ENCODE measurements around the gene GJA10.

The GJA10 gene

GRCh38 chr6:89916136-89916920 is 22.1 kb downstream of the GJA10 start:
- no peak for DNase-seq (ENCODE audit: low read depth, low spot score)
- no peak overlapping the region for H3K27ac ChIP-seq

DNA sequence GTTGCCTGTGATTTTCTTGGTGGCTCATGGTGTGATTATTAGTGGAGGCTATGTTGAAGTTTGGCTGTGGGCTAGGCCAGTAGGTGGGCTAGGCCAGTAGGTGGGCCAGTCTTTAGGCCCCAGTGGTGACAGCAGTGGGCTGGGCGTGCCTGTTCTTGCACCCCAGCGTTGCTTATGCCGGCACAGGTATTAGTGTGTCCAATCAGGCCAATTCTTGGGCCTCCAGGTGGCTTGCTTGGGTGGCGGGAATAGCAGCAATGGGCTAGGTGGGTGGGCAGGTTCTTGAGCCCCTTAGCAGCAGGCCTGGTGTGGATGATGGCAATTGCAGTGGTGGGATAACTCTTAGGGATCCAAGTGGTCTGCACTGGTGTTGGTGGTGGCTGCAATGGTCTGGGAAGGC is 22.9 kb downstream of the GJA10 start:
- H3K27ac ChIP-seq = no peak overlapping the region
- DNase-seq (ENCODE audit: low read depth, low spot score) = no peak

- no peak for DNase-seq (ENCODE audit: low read depth, low spot score)
- no peak overlapping the region for H3K27ac ChIP-seq
Observed at GRCh38 chr6:89917801-89918366, 23.6 kb downstream of the GJA10 start.

DNA sequence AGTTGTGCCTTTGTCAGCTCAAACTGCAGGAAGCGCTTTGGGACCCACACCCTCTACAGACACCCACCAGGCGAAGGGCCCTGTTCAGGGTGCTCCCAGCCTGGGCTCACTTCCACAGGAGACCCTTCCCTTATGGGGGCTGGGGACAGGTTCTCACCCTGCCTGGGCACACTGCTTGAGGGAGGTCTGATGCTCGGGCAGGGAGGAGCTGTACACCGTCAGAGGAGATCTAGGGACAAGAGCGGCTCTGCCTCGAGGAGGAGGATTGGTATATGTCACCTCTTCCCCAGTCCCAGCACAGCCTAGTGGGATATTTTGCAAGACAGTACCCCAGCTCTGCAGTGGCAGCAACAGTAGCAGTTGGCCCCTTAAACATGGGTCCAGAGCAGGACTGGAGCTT is 26.9 kb downstream of the GJA10 start:
- H3K27ac ChIP-seq = peak overlapping the region; percentile 19
- no peak for DNase-seq (ENCODE audit: low read depth, low spot score)

- peak; percentile 55 for DNase-seq (ENCODE audit: low read depth, low spot score)
- peak overlapping the region; percentile 19 for H3K27ac ChIP-seq
Observed at GRCh38 chr6:89921691-89922090, 27.4 kb downstream of the GJA10 start.

GRCh38 chr6:89924231-89924630 is 30.0 kb downstream of the GJA10 start:
- DNase-seq (ENCODE audit: low read depth, low spot score) = no peak
- no peak overlapping the region for H3K27ac ChIP-seq

- H3K27ac ChIP-seq = peak overlapping the region; percentile 6
- peak; percentile 86 for DNase-seq (ENCODE audit: low read depth, low spot score)
Observed at GRCh38 chr6:89925826-89926225, 31.6 kb downstream of the GJA10 start.

GRCh38 chr6:89927264-89927663 is 33.0 kb downstream of the GJA10 start:
- no peak overlapping the region for H3K27ac ChIP-seq
- no peak for DNase-seq (ENCODE audit: low read depth, low spot score)

GRCh38 chr6:89927791-89928550 is 33.7 kb downstream of the GJA10 start:
- H3K27ac ChIP-seq = peak overlapping the region; percentile 45
- DNase-seq (ENCODE audit: low read depth, low spot score) = no peak

DNA sequence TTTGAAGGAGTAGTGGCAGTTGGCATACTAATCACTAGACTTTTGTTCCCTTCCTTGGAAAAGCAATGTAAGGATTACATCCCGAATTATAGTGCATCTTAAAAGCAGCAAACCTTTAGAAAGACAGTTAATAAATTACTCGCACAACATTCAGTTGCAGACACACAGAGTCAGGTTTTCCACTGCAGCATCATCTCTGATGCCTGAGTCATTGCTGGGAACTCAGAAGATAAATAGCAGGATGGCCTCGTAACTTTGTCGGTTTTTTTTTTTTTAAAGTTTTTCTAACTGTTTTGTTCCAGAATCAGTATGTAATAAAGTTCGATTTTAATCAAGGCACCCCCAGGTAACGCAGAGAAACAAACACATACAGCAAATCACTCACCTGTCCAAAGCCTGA is 34.3 kb downstream of the GJA10 start:
- H3K27ac ChIP-seq = no peak overlapping the region
- DNase-seq (ENCODE audit: low read depth, low spot score) = no peak

GRCh38 chr6:89930789-89931188 is 36.5 kb downstream of the GJA10 start:
- no peak overlapping the region for H3K27ac ChIP-seq
- DNase-seq (ENCODE audit: low read depth, low spot score) = no peak

- H3K27ac ChIP-seq = no peak overlapping the region
- DNase-seq (ENCODE audit: low read depth, low spot score) = no peak
Observed at GRCh38 chr6:89932245-89932802, 38.1 kb downstream of the GJA10 start.

DNA sequence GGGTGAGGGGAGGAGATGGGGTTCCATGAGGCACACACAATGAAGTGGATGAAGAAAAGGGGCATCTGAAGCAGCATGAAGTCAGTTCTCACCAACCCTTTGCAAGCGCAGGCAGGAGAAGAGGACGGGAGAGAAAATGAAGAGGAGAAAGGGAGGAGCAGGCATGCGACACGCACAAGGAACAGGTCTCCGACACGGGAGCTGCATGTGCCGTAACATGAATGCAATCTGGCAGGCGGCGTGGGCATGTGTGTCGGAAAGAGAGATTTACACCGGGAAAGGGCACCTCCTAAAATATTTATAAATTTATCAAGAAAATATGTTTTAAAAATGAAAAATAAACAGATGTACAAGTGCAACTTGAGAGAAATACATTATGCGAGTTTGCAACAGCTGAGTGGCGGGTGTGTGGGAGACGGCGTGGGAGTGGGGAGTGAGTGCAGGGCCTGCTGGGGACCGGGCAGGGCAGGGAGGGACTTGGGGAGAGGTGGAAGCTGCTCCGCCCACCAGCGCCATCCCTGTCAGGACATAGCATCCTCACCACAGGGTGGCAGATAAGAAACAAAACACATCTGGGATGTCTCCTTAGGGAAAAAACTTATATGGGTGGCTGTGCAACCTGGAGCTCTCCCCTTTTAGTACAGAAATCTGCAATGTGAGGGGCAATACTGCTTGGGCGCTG is 40.6 kb downstream of the GJA10 start:
- no peak for DNase-seq (ENCODE audit: low read depth, low spot score)

DNA sequence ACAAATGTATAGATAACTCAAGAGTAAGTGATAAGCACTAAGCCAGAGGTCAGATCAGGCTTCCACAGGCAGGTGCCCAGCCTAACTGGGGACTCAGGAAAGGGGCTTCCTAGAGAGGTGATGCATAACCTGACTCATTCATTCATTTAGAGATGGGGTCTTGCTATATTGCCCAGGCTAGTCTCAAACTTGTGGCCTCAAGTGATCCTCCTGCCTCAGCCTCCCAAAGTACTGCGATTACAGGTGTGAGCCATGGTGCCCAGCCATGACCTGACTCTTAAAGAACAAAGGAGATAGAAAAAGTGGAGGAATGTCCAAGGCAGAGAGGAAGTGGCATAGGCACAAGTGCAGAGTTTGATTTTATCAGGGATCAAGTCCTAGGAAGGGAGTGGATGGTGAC is 41.9 kb downstream of the GJA10 start:
- no peak for DNase-seq (ENCODE audit: low read depth, low spot score)
- no peak overlapping the region for H3K27ac ChIP-seq

More for the DNA sequence above, 40.6 kb downstream of the GJA10 start:
- no peak overlapping the region for H3K27ac ChIP-seq

- DNase-seq (ENCODE audit: low read depth, low spot score) = no peak
Observed at GRCh38 chr6:89938014-89938413, 43.7 kb downstream of the GJA10 start.

GRCh38 chr6:89939144-89939543 is 44.9 kb downstream of the GJA10 start:
- DNase-seq (ENCODE audit: low read depth, low spot score) = no peak
- no peak overlapping the region for H3K27ac ChIP-seq

More at GRCh38 chr6:89938014-89938413, 43.7 kb downstream of the GJA10 start:
- H3K27ac ChIP-seq = no peak overlapping the region

DNA sequence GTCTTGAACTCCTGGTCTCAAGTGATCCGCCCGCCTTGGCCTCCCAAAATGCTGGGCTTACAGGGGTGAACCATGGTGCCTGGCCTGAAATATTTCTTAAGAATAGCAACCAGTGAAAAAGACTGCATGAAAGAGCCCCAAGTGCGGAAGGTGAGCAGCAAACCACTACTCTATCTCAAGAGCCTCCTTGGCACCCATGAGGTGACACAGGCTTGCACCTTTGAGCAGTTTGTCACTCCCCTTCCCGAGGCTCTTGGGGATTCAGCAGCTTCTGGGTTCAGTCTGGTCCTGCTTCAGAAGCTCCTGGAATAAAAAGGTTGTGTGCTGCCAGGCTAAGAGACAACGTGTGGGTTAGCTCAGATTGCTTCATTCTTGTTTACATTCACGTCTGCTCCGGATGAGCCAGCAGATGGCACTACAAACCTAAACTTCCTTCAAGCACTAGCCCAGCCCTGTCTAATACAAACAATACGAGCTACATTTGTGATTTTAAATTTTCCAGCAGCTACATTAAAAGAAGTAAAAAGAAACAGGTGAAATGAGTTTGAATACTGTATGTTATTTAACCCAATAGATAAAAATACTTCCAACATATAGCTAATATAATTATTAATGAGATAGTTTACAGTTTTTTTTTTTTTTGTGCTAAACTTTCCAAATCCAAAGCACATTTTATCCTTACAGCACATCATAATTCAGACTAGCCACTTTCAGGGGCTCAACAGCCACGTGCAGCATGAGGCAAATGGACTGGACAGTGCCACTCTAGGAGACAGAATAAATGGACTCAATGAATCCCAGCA is 46.2 kb downstream of the GJA10 start:
- H3K27ac ChIP-seq = no peak overlapping the region

GRCh38 chr6:89941031-89941762 is 46.9 kb downstream of the GJA10 start:
- H3K27ac ChIP-seq = no peak overlapping the region
- no peak for DNase-seq (ENCODE audit: low read depth, low spot score)

More for the DNA sequence above, 46.2 kb downstream of the GJA10 start:
- DNase-seq (ENCODE audit: low read depth, low spot score) = no peak

Measured in epithelial cell of prostate (primary cell).